H1 (cell line): ENCODE data around the gene ZNF486. TPM values are rescaled to one million over a fixed set of nuclear protein-coding genes. Genes with fewer than 3 reads are reported as not detected.
A peak's percentile ranks its signal among the peaks of the same experiment; 100 is the strongest.

ENCODE experiments used
- BRCA1 ChIP-seq: IDR thresholded peaks from 2 replicates; pipeline ENCODE4 v1.6.1; 2012; ENCODE audit warnings: low read depth, low read length, improper control_type of control experiment
- CBX5 ChIP-seq: fragments of 300-800, 300-1000 bp; sonication (generic); IDR thresholded peaks from 2 replicates; pipeline ENCODE4 v1.7.1; 2016; ENCODE audit warnings: antibody characterized with exemption, low read length, low read depth
- CHD1 ChIP-seq: IDR thresholded peaks from 2 replicates; pipeline ENCODE4 v1.6.1; 2012; ENCODE audit warnings: low read depth, low read length, improper control_type of control experiment
- CREB1 ChIP-seq: IDR thresholded peaks from 2 replicates; pipeline ENCODE4 v1.6.1; 2012; ENCODE audit warnings: inconsistent platforms
- CTCF ChIP-seq, 3 experiments: IDR thresholded peaks; 1 replicate in 2 of 3; 2 replicates in 1 of 3; pipeline versions ENCODE4 v1.5.1 to v1.6.1; 2011; ENCODE audit warnings: low read length in 3 of 3, mild to moderate bottlenecking in 3 of 3, inconsistent platforms in 2 of 3, low read depth in 1 of 3, moderate library complexity in 1 of 3; ENCODE audit not compliant: insufficient read depth in 1 of 3; ENCODE audit errors: control extremely low read depth in 1 of 3
- E2F6 ChIP-seq: IDR thresholded peaks from 2 replicates; pipeline ENCODE4 v1.6.1; 2012; ENCODE audit warnings: inconsistent platforms
- GTF2F1 ChIP-seq: IDR thresholded peaks from 2 replicates; pipeline ENCODE4 v1.6.1; 2012; ENCODE audit warnings: low read depth, low read length, improper control_type of control experiment, borderline replicate concordance
- RBBP5 ChIP-seq: IDR thresholded peaks from 2 replicates; pipeline ENCODE4 v1.7.1; 2012; ENCODE audit warnings: low read depth, mild to moderate bottlenecking, inconsistent platforms, low read length, moderate library complexity, borderline replicate concordance
- RFX5 ChIP-seq: IDR thresholded peaks from 2 replicates; pipeline ENCODE4 v1.6.1; 2011; ENCODE audit warnings: low read depth, low read length, improper control_type of control experiment, borderline replicate concordance
- TEAD4 ChIP-seq: IDR thresholded peaks from 2 replicates; pipeline ENCODE4 v1.6.1; 2012; ENCODE audit warnings: low read depth, low read length, inconsistent platforms, mixed read lengths
- polyA plus RNA-seq, 7 experiments: library from polyadenylated mRNA; depleted of rRNA in 3 of 7; stranded (reverse) in 5 of 7; unstranded in 2 of 7; fragments of >200 nt in 5 of 7; fragments of 200-250 nt in 2 of 7; gene quantifications; 1 replicate in 5 of 7; 2 replicates in 1 of 7; 4 replicates in 1 of 7; pipeline versions ENCODE4 v1.2.1 to v1.2.3, GENCODE V29; 2011 to 2013; ENCODE audit warnings: missing spikeins in 2 of 7, mixed read lengths in 2 of 7
- total RNA-seq: library from RNA; stranded (reverse); fragmentation: NEBNext Ultra II Directional; extraction: Animal tissue kit (Norgen Biotek cat#: 25700); gene quantifications from 2 replicates; pipeline ENCODE4 v1.2.1, GENCODE V29; 2021
- TF ChIP-seq, protein P1 (sequence below): IDR thresholded peaks from 2 replicates; pipeline ENCODE4 v1.6.1; 2011; ENCODE audit warnings: low read length, improper control_type of control experiment
- TF ChIP-seq, protein P2 (sequence below): IDR thresholded peaks from 2 replicates; pipeline ENCODE4 v1.6.1; 2012; ENCODE audit warnings: low read length, inconsistent platforms

Gene ZNF486
- total and polyA plus RNA-seq, 2 of the 8 experiments (the other 6 are each of a cell fraction or from before 2014, with no cell fraction given), result 10.7 to 23.4 TPM

- TF ChIP-seq, protein P1, sequence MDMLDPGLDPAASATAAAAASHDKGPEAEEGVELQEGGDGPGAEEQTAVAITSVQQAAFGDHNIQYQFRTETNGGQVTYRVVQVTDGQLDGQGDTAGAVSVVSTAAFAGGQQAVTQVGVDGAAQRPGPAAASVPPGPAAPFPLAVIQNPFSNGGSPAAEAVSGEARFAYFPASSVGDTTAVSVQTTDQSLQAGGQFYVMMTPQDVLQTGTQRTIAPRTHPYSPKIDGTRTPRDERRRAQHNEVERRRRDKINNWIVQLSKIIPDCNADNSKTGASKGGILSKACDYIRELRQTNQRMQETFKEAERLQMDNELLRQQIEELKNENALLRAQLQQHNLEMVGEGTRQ, result peak; percentile 3; the same call in 1 of the 2 replicates
- no peak; the same call in 1 of the 2 replicates for TF ChIP-seq E2F6
- TF ChIP-seq CTCF (IDR thresholded peaks at IDR 0.05; ENCODE audit: control extremely low read depth in 1 of 3, insufficient read depth in 1 of 3, low read depth in 1 of 3, low read length in 3 of 3), result no peak; a peak in 1 of 4 replicates
- TF ChIP-seq, protein P2, sequence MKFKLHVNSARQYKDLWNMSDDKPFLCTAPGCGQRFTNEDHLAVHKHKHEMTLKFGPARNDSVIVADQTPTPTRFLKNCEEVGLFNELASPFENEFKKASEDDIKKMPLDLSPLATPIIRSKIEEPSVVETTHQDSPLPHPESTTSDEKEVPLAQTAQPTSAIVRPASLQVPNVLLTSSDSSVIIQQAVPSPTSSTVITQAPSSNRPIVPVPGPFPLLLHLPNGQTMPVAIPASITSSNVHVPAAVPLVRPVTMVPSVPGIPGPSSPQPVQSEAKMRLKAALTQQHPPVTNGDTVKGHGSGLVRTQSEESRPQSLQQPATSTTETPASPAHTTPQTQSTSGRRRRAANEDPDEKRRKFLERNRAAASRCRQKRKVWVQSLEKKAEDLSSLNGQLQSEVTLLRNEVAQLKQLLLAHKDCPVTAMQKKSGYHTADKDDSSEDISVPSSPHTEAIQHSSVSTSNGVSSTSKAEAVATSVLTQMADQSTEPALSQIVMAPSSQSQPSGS, result peak; percentile 61; the same call in 1 of the 2 replicates
- TF ChIP-seq TEAD4, result no peak
- TF ChIP-seq CREB1, result peak; percentile 66
- TF ChIP-seq GTF2F1, result no peak
- TF ChIP-seq BRCA1, result no peak
- TF ChIP-seq RBBP5, result no peak
- peak; percentile 57; the same call in 1 of the 2 replicates for TF ChIP-seq CHD1
- no peak for TF ChIP-seq RFX5
- TF ChIP-seq CBX5, result no peak
Observed at GRCh38 chr19:20237773-20238623, 71.0 kb downstream of the ZNF486 start (continued).
